CD4-positive, alpha-beta T cell treated with Interleukin-10 for 1 hour (primary cell): ENCODE measurements around the gene CCDC90B.
"Not testable (repeated sequence)": the region's sequence is repeated elsewhere in the genome, so short reads cannot be mapped to it uniquely, and the experiment has no call there.

Source experiments
- DNase-seq: peaks from one replicate; pipeline ENCODE4 v3.0.0-alpha.2; 2020

CCDC90B gene, protein sequence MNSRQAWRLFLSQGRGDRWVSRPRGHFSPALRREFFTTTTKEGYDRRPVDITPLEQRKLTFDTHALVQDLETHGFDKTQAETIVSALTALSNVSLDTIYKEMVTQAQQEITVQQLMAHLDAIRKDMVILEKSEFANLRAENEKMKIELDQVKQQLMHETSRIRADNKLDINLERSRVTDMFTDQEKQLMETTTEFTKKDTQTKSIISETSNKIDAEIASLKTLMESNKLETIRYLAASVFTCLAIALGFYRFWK

DNA sequence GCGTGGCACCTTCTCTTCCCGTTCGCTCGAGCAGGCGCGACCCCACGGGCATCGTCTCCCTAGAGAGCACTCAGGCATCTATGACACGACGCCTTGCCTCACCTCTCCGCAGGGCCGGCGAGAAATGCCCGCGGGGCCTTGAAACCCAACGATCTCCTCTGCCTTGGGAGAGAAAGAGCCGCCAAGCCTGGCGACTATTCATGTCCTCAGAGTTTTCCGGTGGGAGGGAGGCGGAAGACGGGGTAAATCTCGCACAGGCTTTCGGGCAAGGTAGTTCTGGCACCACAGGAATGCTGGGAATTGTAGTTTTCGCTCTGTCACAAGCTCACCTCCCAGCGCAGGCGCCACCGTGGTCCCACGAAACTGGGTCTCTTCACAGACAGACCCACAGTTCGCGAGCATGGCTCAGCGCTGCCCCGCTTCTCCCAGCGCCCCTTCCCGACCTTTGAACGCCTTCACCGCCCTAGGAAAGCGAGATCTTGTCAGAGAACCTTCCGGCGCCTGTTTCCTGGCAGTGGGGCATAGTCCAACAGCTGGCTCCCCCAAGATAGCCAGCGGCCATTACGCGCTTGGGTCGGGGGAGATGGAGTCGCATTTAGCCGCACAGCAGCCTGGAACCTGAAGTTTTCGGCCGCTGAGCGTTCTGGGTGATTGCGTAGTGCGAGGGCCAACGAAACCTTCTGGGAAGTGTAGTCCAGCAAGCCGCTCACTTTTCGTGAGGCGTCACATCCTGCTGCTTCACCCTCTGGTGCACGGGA lies at the start of gene CCDC90B:
Gene CCDC90B, minus strand, starts transcription at position 597 of the 758 bp plus-strand sequence. Its CDS starts 395 bp downstream, at position 202.
- peak; percentile 96 for DNase-seq

GRCh38 chr11:83335446-83336070 lies 49.4 kb upstream of the CCDC90B start:
- DNase-seq, result no peak

DNA sequence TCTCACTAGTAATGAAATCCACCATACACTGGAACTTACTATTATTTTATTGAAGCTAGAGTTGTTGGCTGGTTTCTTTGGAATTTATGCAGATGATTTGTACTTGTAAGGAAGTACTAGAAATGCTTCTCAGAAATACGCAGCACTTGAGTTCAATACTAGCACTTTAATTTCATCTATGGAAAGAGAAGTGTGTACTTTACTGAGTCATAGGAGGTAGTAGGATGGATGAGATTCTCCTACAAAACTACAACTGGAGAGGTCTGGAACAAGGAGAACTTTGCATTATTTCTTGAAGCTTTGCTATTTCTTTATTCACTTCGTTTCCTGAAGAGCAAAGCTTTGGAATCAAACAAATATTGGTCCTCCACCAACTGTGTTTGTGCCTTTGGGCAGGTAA lies 44.1 kb upstream of the CCDC90B start:
- no peak for DNase-seq

DNA sequence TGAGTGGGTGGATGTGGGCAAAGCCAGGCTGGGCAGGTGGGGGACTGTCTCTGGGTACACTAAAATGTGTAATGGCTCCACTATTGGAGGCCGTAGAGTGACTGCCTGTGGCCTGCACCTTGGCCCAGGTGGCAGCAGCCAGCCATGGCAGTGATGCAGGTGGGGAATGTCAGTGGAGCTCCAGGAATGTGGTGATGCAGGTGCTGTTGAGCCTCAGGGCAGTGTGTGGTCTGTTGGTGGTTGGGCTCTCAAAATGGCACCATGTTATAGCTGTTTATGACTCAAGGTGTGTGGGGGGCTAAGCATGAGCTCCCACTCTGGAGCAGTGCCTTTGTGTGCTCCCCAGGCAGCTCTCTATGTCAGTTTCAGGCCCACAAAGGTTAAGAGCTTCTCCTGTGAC lies 40.2 kb upstream of the CCDC90B start:
- no peak for DNase-seq

GRCh38 chr11:83319346-83319745 lies 33.2 kb upstream of the CCDC90B start:
- DNase-seq, result no peak

GRCh38 chr11:83318931-83319330 lies 32.8 kb upstream of the CCDC90B start:
- DNase-seq, result no peak

DNA sequence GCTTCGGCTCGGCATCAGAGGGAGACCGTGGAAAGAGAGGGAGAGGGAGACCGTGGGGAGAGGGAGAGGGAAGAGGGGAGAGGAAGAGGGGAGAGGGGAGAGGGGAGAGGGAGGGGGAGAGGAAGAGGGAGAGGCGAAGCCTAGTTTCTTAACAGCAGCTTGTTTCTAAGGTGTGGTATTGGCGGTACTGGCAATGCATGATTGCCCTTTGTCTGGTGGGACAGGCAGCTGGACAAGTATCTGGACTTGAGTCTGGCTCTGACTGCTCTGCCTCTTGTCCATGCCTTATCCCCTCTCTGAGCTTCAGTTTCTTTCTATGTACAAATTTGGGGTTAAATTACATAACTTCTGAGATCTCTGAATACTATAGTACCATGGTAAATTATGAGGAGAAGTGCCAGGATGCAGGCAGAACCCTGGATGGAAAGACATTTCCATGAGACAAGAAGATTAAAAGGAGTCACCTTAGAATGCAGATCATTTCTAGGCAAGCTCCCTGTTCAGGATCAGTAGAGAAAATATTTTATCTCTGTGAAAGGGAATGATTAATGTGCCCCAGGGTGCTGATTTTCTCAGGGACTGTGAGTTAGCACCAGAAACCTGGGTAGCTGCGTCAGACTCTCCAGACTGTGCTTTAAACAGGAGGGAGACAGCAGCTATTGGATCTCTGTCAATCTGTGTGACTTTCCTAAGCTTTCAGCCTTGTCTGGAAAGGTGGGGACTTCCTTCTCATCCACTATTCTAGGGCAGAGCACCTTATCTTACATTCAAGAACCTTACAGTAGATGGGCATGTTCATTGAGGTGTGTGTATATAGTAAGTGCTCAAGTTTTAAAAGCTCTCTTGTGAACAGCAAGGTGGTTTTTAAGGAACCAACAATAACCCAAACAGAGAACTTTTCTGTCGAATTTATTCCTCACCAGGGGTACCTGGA lies 31.9 kb upstream of the CCDC90B start:
- no peak for DNase-seq

DNA sequence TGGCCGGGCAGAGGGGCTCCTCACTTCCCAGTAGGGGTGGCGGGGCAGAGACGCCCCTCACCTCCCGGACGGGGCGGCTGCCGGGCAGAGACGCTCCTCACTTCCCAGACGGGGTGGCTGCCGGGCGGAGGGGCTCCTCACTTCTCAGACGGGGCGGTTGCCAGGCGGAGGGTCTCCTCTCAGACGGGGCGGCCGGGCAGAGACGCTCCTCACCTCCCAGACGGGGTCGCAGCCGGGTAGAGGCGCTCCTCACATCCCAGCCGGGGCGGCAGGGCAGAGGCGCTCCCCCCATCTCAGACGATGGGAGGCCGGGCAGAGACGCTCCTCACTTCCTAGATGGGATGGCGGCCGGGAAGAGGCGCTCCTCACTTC lies 30.7 kb upstream of the CCDC90B start:
- DNase-seq, result not testable (repeated sequence)

GRCh38 chr11:83316143-83316896 lies 30.2 kb upstream of the CCDC90B start:
- not testable (repeated sequence) for DNase-seq

GRCh38 chr11:83312430-83312829 lies 26.3 kb upstream of the CCDC90B start:
- no peak for DNase-seq

DNA sequence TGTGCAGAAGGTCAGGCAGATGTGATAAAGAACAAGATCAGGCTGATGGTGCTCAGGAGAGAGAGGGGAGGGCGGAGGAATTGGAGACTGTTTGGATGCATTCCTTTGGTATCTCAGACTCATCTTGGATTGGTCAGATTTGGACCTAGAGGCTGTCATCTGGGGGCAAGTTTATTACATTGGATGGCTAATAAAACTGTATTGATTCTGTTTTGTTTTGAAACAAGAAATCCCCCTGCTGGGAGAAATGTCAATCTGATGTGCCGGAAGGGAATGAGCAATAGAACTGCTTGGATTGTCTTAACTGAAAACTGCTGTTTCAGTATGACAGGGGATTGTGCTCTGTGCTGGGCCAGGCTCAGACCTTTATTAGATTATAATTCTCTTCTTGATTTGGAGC lies 25.5 kb upstream of the CCDC90B start:
- no peak for DNase-seq

DNA sequence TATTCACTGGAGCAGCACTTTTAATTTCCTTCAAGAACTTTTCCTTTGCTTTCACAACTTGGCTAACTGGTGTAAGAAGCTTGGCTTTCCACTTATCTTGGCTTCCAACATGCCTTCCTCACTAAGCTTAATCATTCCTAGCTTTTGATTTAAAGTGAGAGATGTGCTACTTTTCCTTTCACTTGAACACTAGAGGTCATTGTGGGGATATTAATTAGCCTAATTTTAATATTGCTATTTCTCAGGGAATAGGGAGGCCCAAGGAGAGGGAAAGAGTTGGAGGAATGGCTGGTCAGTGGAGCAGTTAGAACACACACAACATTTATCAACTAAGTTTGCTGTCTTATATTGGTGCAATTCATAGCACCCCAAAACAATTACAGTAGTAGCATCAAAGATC lies 24.6 kb upstream of the CCDC90B start:
- no peak for DNase-seq

DNA sequence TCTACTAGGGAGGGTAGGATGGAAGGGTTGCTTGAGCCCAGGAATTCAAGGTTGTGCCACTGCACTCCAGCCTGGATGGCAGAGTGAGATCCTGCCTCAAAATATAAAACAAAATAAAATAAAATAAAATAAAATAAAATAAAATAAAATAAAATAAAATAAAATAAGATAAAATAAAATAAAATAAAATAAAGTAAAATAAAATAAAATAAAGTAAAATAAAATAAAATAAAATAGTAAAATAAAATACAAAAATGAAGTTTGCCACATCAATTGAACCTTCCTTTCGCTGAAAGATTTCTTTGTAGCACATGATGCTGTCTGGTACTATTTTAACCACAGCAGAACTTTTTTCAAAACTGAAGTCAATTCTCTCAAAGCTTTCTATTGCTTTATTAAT lies 22.4 kb upstream of the CCDC90B start:
- DNase-seq, result not testable (repeated sequence)

DNA sequence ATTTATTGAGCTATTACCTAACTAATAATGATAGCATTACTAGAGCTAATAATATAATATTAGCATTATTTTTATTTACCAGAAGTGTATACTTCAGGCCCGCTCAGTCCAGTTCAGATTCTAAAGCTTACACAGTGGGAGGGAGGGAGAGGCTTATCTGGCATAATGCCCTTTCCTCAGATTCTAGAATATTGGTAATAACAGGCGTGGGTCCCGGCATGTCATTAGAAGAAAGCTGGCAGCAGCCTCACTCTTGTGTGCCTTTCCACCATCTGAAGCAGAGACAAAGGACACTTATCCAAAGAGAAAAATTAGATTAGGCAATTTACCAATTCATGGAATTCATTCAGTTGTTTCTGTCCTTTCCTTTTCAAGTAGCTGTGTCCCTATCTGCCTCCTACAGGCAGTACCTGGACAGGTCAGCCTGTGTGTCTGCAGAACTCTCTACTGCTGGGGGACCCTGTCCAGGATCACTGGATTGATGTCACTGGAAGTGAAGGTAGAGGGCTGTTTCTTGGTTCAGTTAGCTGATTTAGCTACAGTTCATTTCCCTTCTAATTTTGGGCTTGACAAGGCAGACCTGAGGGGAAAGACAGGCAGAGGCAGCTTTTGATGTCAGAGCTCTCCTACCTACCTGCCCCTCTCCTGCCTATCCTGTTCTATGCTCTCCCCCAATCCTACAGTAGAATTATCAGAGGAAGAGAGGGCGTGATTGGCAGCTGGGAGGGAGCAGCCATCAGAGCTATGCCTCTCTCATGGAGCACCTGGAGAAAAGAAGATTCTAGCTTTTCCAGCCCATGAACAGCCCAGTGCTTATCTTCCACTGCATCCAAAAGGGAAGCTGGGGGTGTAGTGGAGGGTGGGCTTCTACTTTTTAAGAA lies 20.3 kb upstream of the CCDC90B start:
- no peak for DNase-seq

DNA sequence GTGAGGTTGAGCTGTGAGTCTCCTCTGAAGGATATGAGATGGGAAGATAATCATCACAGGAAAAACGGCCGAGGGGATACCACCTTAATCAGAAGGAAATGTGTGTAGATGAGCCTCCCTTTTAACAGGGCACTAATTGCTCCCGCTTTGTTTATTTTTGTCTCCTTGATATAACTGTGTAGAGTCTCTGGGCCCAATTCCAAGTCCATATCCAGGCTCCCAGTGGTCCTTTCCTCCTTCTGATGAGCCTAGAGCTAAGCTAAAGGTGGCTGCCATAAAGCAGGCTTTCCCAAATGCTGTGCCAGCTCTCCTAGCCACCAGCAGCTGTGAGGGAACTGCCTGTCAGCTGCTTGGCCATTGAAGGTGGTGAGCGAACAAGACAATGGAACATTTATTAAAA lies 17.1 kb upstream of the CCDC90B start:
- no peak for DNase-seq

DNA sequence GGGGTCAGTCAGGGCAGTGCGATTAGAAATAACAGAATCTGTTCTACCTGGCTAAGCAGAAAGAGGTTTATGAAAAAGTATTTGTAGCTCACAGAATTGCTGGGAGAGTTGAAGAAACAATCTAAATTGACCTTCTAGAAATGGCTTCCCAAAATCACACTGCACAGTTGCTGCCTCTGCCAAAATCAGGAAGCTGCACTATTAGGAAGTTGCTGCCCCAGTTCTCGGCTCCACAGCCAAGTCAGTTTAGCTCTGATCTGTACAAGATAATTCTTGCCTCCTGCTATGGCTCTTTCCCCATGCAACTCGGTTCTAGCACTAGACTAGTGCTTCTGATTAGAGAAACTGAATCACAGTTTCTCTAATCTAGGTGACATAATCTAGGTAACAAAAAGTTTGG lies 16.0 kb upstream of the CCDC90B start:
- no peak for DNase-seq

- no peak for DNase-seq
These were observed 13.5 kb upstream of the CCDC90B start for GRCh38 chr11:83299681-83300080.

DNA sequence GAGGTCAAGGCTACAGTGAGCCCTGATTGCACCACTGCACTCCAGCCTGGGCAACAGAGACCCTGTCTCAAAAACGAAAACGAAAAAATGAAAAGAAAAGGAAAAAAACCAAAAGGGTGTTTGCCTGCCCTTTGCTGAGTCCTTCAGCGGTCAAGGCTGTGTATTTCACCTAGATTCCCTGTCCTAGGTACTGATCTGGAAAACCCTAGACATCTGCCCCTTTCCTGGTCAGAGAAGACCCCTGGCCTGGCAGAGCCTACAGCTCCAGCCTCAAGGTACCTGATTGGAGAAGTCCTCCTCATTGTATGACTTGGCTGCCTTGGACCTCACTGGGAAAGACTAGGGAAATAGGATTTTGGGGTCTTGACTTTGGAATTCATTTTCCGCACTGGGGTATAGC lies 8.0 kb upstream of the CCDC90B start:
- no peak for DNase-seq

DNA sequence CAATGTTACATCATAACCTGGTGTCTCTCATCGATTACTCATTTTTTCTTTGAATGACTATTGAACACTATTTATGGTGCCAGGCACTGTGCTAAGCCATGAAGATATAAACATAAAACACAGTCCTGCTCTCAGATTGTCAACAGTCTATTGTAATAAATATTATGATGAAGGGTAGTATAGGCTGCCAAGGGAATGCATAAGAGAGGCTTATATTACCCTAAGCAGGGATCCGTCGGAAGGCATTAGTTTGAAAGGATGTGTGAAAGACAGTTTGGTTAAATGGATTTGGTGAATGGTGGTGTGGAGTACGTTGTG lies 7.2 kb upstream of the CCDC90B start:
- no peak for DNase-seq

DNA sequence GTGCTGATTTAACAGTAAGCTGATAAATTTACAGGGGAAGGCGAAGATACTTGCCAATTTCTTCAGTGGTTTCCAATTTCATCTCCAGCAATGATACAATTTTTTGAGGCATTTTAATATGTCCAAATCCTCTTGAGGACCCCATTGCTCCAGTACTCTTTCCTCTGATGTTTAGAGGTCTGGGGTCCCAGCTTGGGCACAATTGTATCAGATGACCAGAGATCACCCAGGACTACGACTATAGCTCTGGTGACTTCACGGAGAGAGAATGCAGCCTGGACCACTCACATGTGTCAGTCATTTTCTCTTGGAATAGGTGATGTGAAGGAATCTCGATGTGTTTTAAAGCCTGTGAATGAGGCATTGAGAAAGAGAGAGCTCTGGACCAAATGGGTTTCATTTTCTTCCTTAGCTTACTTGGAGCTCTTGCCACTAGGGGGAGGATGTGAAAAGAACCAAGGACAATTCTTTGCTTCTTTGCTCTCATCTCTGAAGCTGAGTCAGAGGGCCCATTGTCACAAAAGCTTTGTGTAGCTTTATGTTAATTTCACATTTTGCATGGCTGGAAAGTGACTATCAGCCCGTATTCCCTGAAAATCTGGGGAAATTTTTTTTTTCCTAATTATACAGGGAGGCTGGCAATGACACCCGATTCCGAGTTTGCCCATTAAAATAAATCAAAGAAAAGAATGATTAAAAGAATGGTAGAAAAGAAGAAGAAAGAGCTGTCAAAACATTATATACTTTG lies 6.7 kb upstream of the CCDC90B start:
- DNase-seq, result peak; percentile 40

- no peak for DNase-seq
These were observed 1.5 kb upstream of the CCDC90B start for GRCh38 chr11:83287631-83288030.
